Transverse colon (tissue), 4 donors: ENCODE data around the gene LGR6. TPM values are rescaled to one million over a fixed set of nuclear protein-coding genes. Genes with fewer than 3 reads are reported as not detected.

Experiments used
- DNase-seq: peaks from one replicate; pipeline ENCODE4 v3.0.0-alpha.2; 2019
- H3K27ac ChIP-seq, 4 donors: fragments of 200-600 bp; sonication (generic); 2 replicates each; pipeline ENCODE4 v1.5.1; 2016 to 2018; ENCODE audit warnings: inconsistent platforms in 4 of 4
- H3K27me3 ChIP-seq: fragments of 200-600 bp; sonication (generic); 2 replicates; pipeline ENCODE4 v1.5.1; 2017; ENCODE audit warnings: inconsistent platforms
- H3K36me3 ChIP-seq, 4 donors: fragments of 200-600 bp; sonication (generic); 2 replicates each; pipeline ENCODE4 v1.5.1; 2017 to 2019; ENCODE audit warnings: inconsistent platforms in 4 of 4
- H3K4me1 ChIP-seq, 4 donors: fragments of 200-600 bp; sonication (generic); 2 replicates each; pipeline ENCODE4 v1.5.1; 2017 to 2020; ENCODE audit warnings: inconsistent platforms in 4 of 4
- H3K4me3 ChIP-seq, 4 donors: fragments of 200-600 bp; sonication (generic); 1 replicate in 1 of 4; 2 replicates in 3 of 4; pipeline versions ENCODE4 v1.5.1 to v1.6.1; 2017 to 2019; ENCODE audit warnings: inconsistent platforms in 4 of 4
- H3K9me3 ChIP-seq, 2 donors: fragments of 200-600 bp; sonication (generic); 2 replicates each; pipeline ENCODE4 v1.5.1; 2017 to 2019; ENCODE audit warnings: inconsistent platforms in 2 of 2
- CTCF ChIP-seq, 5 experiments: fragments of 200-600 bp in 3 of 5; fragments of 450-650 bp in 2 of 5; sonication (generic) in 3 of 5; IDR thresholded peaks; 1 replicate in 2 of 5; 2 replicates in 3 of 5; pipeline ENCODE4 v1.5.1; 2016 to 2017; ENCODE audit warnings: antibody characterized with exemption in 5 of 5, inconsistent platforms in 3 of 5, mild to moderate bottlenecking in 2 of 5, moderate library complexity in 1 of 5
- EP300 ChIP-seq: sonication (generic); formaldehyde crosslinking; IDR thresholded peaks from one replicate; pipeline ENCODE4 v1.6.1; 2017; ENCODE audit warnings: antibody characterized with exemption, low read depth
- POLR2A ChIP-seq: fragments of 450-650 bp; IDR thresholded peaks from one replicate; pipeline ENCODE4 v1.6.1; 2016; ENCODE audit warnings: antibody characterized with exemption, mild to moderate bottlenecking, moderate library complexity
- POLR2AphosphoS5 ChIP-seq, 3 donors: sonication (generic); formaldehyde crosslinking; IDR thresholded peaks; one replicate each; pipeline ENCODE4 v1.6.1; 2016; ENCODE audit warnings: antibody characterized with exemption in 3 of 3
- WGBS, 2 donors: methylation state at CpG; one replicate each; pipeline ENCODE4 v1.1.5; 2018; ENCODE audit warnings: low coverage in 1 of 2; 5-methylcytosine and 5-hydroxymethylcytosine counted together
- in situ Hi-C, 4 donors: fragments of 200-750 bp; cut with MboI; loops; one replicate each; pipeline versions ENCODE4 v1.15.0 to v1.15.1; 2017; ENCODE audit warnings: low sequenced_read_pairs in 3 of 4, low pct_ligation_motif_present in 1 of 4, low pct_unique_long_range_greater_than_20kb in 1 of 4
- intact Hi-C: fragments of 100-400 bp; cut with DNase I; formaldehyde crosslinking; loops from one replicate; pipeline ENCODE4 v1.15.1; 2023; ENCODE audit warnings: low total_unique reads
- total RNA-seq, 4 donors: library from RNA; depleted of rRNA; stranded (reverse); fragments of >200 nt; gene quantifications; one replicate each; pipeline ENCODE4 v1.1.0, GENCODE V29; 2016

Gene LGR6
- total RNA-seq, 4 donors from 2014 or later = 0.41 to 1.6 TPM; not detected in 2

GRCh38 chr1:202201971-202202370 is 8.4 kb downstream of the LGR6 start:
- intact Hi-C loops (no loop called here), in situ Hi-C loops (loop anchor here in 2 of 4 donors (5.0 to 10.0 kb wide), 2 partner anchors 110 to 113 kb away; no protein-coding TSS in a partner anchor)
- WGBS, 2 donors = 50 to 65% methylated on average over 4 of the region's 4 CpGs
- no peak for DNase-seq
- Histone ChIP-seq H3K4me3 (no peak overlapping the region), H3K36me3 (no peaks in the 10 kb centered on the region), H3K27ac (no peak overlapping the region), H3K9me3 (no peaks in the 10 kb centered on the region), H3K4me1 (peaks cover 0 to 23% (median 13%) of the 10 kb centered on the region in 4 donors), H3K27me3 (no peaks in the 10 kb centered on the region)
- TF ChIP-seq CTCF (IDR thresholded peaks at IDR 0.05) (no peak), EP300 (no peak), POLR2A (no peak), POLR2AphosphoS5 (IDR thresholded peaks at IDR 0.05) (no peak)

- TF ChIP-seq POLR2A (no peak), POLR2AphosphoS5 (IDR thresholded peaks at IDR 0.05) (no peak), EP300 (no peak), CTCF (IDR thresholded peaks at IDR 0.05) (no peak)
- Histone ChIP-seq H3K9me3 (no peaks in the 10 kb centered on the region), H3K27ac (no peak overlapping the region), H3K4me3 (no peak overlapping the region), H3K36me3 (no peaks in the 10 kb centered on the region), H3K27me3 (no peaks in the 10 kb centered on the region), H3K4me1 (peaks cover 0 to 23% (median 13%) of the 10 kb centered on the region in 4 donors)
- no peak for DNase-seq
- 83 to 100% methylated on average over 1 to 7 of the region's 7 CpGs for WGBS, 2 donors
- in situ Hi-C loops (loop anchor here in 2 of 4 donors (5.0 to 10.0 kb wide), 2 partner anchors 110 to 112 kb away; no protein-coding TSS in a partner anchor), intact Hi-C loops (no loop called here)
Measured at GRCh38 chr1:202202500-202203168, 9.0 kb downstream of the LGR6 start.

GRCh38 chr1:202203238-202204039 is 9.8 kb downstream of the LGR6 start:
- Histone ChIP-seq H3K9me3 (no peaks in the 10 kb centered on the region), H3K27me3 (peaks cover 5% of the 10 kb centered on the region), H3K4me1 (peaks cover 0 to 23% (median 10%) of the 10 kb centered on the region in 4 donors), H3K4me3 (no peak overlapping the region), H3K27ac (no peak overlapping the region), H3K36me3 (no peaks in the 10 kb centered on the region)
- no peak for DNase-seq
- in situ Hi-C loops (loop anchor here in 2 of 4 donors (5.0 to 10.0 kb wide), 2 partner anchors 109 to 111 kb away; no protein-coding TSS in a partner anchor), intact Hi-C loops (no loop called here)
- TF ChIP-seq POLR2A = no peak
- TF ChIP-seq POLR2AphosphoS5 (IDR thresholded peaks at IDR 0.05) = no peak
- TF ChIP-seq CTCF (IDR thresholded peaks at IDR 0.05) = no peak
- no peak for TF ChIP-seq EP300
- 40 to 68% methylated on average over 6 to 13 of the region's 13 CpGs for WGBS, 2 donors

GRCh38 chr1:202204065-202204464 is 10.5 kb downstream of the LGR6 start:
- intact Hi-C loops = no loop called here
- 0 to 53% methylated on average over 1 of the region's 1 CpG for WGBS, 2 donors
- TF ChIP-seq CTCF (IDR thresholded peaks at IDR 0.05) (no peak), EP300 (no peak), POLR2A (no peak), POLR2AphosphoS5 (IDR thresholded peaks at IDR 0.05) (no peak)

More at GRCh38 chr1:202204065-202204464, 10.5 kb downstream of the LGR6 start:
- Histone ChIP-seq H3K4me3 (no peak overlapping the region), H3K27me3 (peaks cover 10% of the 10 kb centered on the region), H3K9me3 (no peaks in the 10 kb centered on the region), H3K36me3 (no peaks in the 10 kb centered on the region), H3K4me1 (peaks cover 0 to 18% (median 8%) of the 10 kb centered on the region in 4 donors), H3K27ac (no peak overlapping the region)
- no peak for DNase-seq
- in situ Hi-C loops = loop anchor here in 2 of 4 donors (5.0 to 10.0 kb wide), 2 partner anchors 108 to 111 kb away; no protein-coding TSS in a partner anchor
